ENCODE results near the gene SNRNP40.
"Not testable (repeated sequence)": the region's sequence is repeated elsewhere in the genome, so short reads cannot be mapped to it uniquely, and the experiment has no call there.

The SNRNP40 gene

DNA sequence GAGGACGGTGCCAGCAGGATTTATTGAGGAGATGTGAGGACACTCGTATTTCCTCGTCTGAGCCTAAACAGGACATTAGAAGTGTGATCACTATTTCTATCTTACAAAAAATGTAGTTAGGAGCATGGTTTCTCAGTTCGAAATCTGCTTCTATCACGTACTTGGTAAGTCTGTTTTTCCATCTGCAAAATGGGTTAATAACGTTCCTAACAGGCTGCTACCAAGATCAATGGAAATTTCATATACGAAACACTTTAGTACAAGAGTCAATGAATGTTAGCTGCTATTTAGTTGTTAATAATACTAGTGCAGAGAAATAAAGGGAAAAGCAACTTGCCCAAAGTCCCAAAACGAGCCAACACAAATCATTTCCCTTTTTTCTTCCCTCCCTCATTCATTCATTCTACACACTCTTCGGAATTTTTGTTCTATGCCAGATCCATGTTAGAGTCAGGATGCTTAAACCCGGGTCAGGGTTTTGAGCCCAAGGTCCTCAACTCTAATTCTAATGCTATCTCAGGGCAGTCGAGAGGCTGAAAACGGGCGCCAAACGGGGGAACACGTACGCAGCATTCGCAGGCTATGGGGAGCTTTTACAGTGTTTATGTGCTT is 608 bp downstream of the SNRNP40 start:
- Histone ChIP-seq H2AFZ (peak overlapping the region; percentile 89), H3K4me2 (ENCODE audit: low read length) (peak overlapping the region; percentile 63), H3K27ac (peak overlapping the region; percentile 54), H3K9ac (peak overlapping the region; percentile 7), H3K36me3 (ENCODE audit: control insufficient read depth, insufficient read depth, low read length) (no peaks in the 10 kb centered on the region), H3K4me1 (peaks cover 6% of the 10 kb centered on the region), H3K79me2 (peaks cover 22% of the 10 kb centered on the region), H3K27me3 (ENCODE audit: control insufficient read depth, insufficient read depth, low read length) (no peaks in the 10 kb centered on the region), H3K9me3 (ENCODE audit: control insufficient read depth, low read length) (no peaks in the 10 kb centered on the region), H3K4me3 (ENCODE audit: low read depth, low read length) (peak overlapping the region; percentile 83)
- TF ChIP-seq CTCF (IDR thresholded peaks at IDR 0.05): no peak

GRCh38 chr1:31289021-31289420 is 7.6 kb downstream of the SNRNP40 start:
- H3K9ac ChIP-seq: no peak overlapping the region
- H3K27me3 ChIP-seq (ENCODE audit: control insufficient read depth, insufficient read depth, low read length): no peaks in the 10 kb centered on the region
- no peak overlapping the region for H2AFZ ChIP-seq
- H3K4me2 ChIP-seq (ENCODE audit: low read length): no peak overlapping the region
- no peak overlapping the region for H3K4me3 ChIP-seq (ENCODE audit: low read depth, low read length)
- no peaks in the 10 kb centered on the region for H3K4me1 ChIP-seq
- H3K9me3 ChIP-seq (ENCODE audit: control insufficient read depth, low read length): no peaks in the 10 kb centered on the region
- H3K27ac ChIP-seq: no peak overlapping the region
- no peaks in the 10 kb centered on the region for H3K79me2 ChIP-seq
- no peak for TF ChIP-seq CTCF (IDR thresholded peaks at IDR 0.05)
- H3K36me3 ChIP-seq (ENCODE audit: control insufficient read depth, insufficient read depth, low read length): no peaks in the 10 kb centered on the region

GRCh38 chr1:31287791-31288190 is 8.8 kb downstream of the SNRNP40 start:
- H3K36me3 ChIP-seq (ENCODE audit: control insufficient read depth, insufficient read depth, low read length); H3K27me3 ChIP-seq (ENCODE audit: control insufficient read depth, insufficient read depth, low read length); H2AFZ ChIP-seq; H3K79me2 ChIP-seq; H3K4me1 ChIP-seq; H3K4me3 ChIP-seq (ENCODE audit: low read depth, low read length); H3K27ac ChIP-seq; H3K9me3 ChIP-seq (ENCODE audit: control insufficient read depth, low read length); H3K9ac ChIP-seq; H3K4me2 ChIP-seq (ENCODE audit: low read length): not testable (repeated sequence)

DNA sequence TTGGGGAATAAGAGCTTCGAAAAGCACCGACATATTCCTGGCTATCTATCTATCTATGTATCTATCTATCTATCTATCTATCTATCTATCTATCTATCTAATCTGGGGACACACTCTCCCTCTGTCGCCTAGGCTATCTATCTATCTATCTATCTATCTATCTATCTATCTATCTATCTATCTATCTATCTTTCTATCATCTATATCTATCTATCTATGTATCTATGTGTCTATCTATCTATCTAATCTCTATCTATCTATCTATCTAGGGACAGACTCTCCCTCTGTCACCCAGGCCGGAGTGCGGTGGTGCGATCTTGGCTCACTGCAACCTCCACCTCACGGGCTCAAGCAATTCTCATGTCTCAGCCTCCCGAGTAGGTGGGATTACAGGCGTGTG is 14.2 kb downstream of the SNRNP40 start:
- H3K27ac ChIP-seq; H3K4me1 ChIP-seq; H3K9me3 ChIP-seq (ENCODE audit: control insufficient read depth, low read length); H3K27me3 ChIP-seq (ENCODE audit: control insufficient read depth, insufficient read depth, low read length); H3K36me3 ChIP-seq (ENCODE audit: control insufficient read depth, insufficient read depth, low read length); H3K4me3 ChIP-seq (ENCODE audit: low read depth, low read length); H2AFZ ChIP-seq; H3K4me2 ChIP-seq (ENCODE audit: low read length); H3K9ac ChIP-seq; H3K79me2 ChIP-seq: not testable (repeated sequence)

GRCh38 chr1:31273619-31274018 is 23.0 kb downstream of the SNRNP40 start:
- Histone ChIP-seq H3K4me3 (ENCODE audit: low read depth, low read length) (no peak overlapping the region), H3K4me2 (ENCODE audit: low read length) (no peak overlapping the region), H3K79me2 (no peaks in the 10 kb centered on the region), H3K36me3 (ENCODE audit: control insufficient read depth, insufficient read depth, low read length) (no peaks in the 10 kb centered on the region), H3K27ac (no peak overlapping the region), H2AFZ (no peak overlapping the region), H3K27me3 (ENCODE audit: control insufficient read depth, insufficient read depth, low read length) (no peaks in the 10 kb centered on the region), H3K4me1 (no peaks in the 10 kb centered on the region), H3K9me3 (ENCODE audit: control insufficient read depth, low read length) (no peaks in the 10 kb centered on the region), H3K9ac (no peak overlapping the region)
- TF ChIP-seq CTCF (IDR thresholded peaks at IDR 0.05): no peak

DNA sequence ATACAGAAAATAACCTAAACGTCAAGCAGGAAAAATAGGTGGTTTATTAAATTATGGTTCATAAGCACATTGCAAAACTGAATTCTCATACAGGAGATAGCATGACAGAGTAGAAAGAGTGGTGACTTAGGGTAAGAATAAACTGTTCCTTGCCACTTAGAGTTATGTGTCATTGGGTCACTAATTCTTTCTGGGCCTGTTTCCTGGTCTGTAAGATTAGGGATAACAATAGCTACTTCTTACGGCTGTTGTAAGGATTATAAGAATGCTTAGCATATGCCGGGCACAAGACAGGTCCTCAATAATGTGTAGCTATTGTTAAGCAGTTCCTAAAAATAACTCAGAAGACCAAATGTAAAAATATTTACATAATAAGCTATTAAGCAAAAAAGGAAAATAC is 24.2 kb downstream of the SNRNP40 start:
- Histone ChIP-seq H2AFZ (no peak overlapping the region), H3K9ac (no peak overlapping the region), H3K36me3 (ENCODE audit: control insufficient read depth, insufficient read depth, low read length) (no peaks in the 10 kb centered on the region), H3K27ac (no peak overlapping the region), H3K9me3 (ENCODE audit: control insufficient read depth, low read length) (no peaks in the 10 kb centered on the region), H3K27me3 (ENCODE audit: control insufficient read depth, insufficient read depth, low read length) (no peaks in the 10 kb centered on the region), H3K4me1 (no peaks in the 10 kb centered on the region), H3K4me3 (ENCODE audit: low read depth, low read length) (no peak overlapping the region), H3K4me2 (ENCODE audit: low read length) (no peak overlapping the region), H3K79me2 (no peaks in the 10 kb centered on the region)
- TF ChIP-seq CTCF (IDR thresholded peaks at IDR 0.05): no peak

All from parathyroid adenoma (tissue), 2 donors.